ENCODE data around the gene DGKH.

GRCh38 chr13:42035905-42036521, 12.4 kb upstream of the DGKH start:
- TF ChIP-seq POLR2AphosphoS5 (IDR thresholded peaks at IDR 0.05; ENCODE audit: low read depth, low read length) (no peak), POLR2A (IDR thresholded peaks at IDR 0.05; ENCODE audit: low read depth, low read length) (no peak), TAF1 (IDR thresholded peaks at IDR 0.05; ENCODE audit: borderline replicate concordance, low read depth, low read length) (no peak)
